Vagina (tissue), 2 donors: Measurements from ENCODE around the gene WNK3.

Experiments
- CTCF ChIP-seq, 3 experiments: fragments of 450-650 bp in 2 of 3; fragments of 200-600 bp in 1 of 3; sonication (generic) in 1 of 3; IDR thresholded peaks; one replicate each; pipeline ENCODE4 v1.5.1; 2017 to 2019; ENCODE audit warnings: antibody characterized with exemption in 3 of 3, mild to moderate bottlenecking in 2 of 3, moderate library complexity in 2 of 3
- POLR2AphosphoS5 ChIP-seq, 2 donors: sonication (generic); formaldehyde crosslinking; IDR thresholded peaks; one replicate each; pipeline ENCODE4 v1.9.0; 2017; ENCODE audit warnings: antibody characterized with exemption in 2 of 2, mild to moderate bottlenecking in 2 of 2, low read depth in 1 of 2; ENCODE audit not compliant: insufficient read depth in 1 of 2

- TF ChIP-seq CTCF (IDR thresholded peaks at IDR 0.05) = no peak
- no peak for TF ChIP-seq POLR2AphosphoS5 (IDR thresholded peaks at IDR 0.05; ENCODE audit: insufficient read depth in 1 of 2, low read depth in 1 of 2)
Observed at GRCh38 chrX:54291758-54292157, 66.1 kb downstream of the WNK3 start.
